H1 (cell line): Measurements from ENCODE around the gene TBP. TPM values are rescaled to one million over a fixed set of nuclear protein-coding genes. Genes with fewer than 3 reads are reported as not detected.

Source experiments
- NRF1 ChIP-seq: IDR thresholded peaks from 2 replicates; pipeline ENCODE4 v1.6.1; 2011; ENCODE audit warnings: mild to moderate bottlenecking, low read depth, low read length, improper control_type of control experiment
- RAD21 ChIP-seq, 2 experiments: IDR thresholded peaks in 1 of 2; conservative IDR thresholded peaks in 1 of 2; 2 replicates each; pipeline ENCODE4 v1.6.1; 2011; ENCODE audit warnings: low read depth in 2 of 2, low read length in 2 of 2, improper control_type of control experiment in 1 of 2, inconsistent platforms in 1 of 2, mild to moderate bottlenecking in 1 of 2, moderate library complexity in 1 of 2
- polyA plus RNA-seq, 7 experiments: library from polyadenylated mRNA; depleted of rRNA in 3 of 7; stranded (reverse) in 5 of 7; unstranded in 2 of 7; fragments of >200 nt in 5 of 7; fragments of 200-250 nt in 2 of 7; gene quantifications; 1 replicate in 5 of 7; 2 replicates in 1 of 7; 4 replicates in 1 of 7; pipeline versions ENCODE4 v1.2.1 to v1.2.3, GENCODE V29; 2011 to 2013; ENCODE audit warnings: missing spikeins in 2 of 7, mixed read lengths in 2 of 7
- total RNA-seq: library from RNA; stranded (reverse); fragmentation: NEBNext Ultra II Directional; extraction: Animal tissue kit (Norgen Biotek cat#: 25700); gene quantifications from 2 replicates; pipeline ENCODE4 v1.2.1, GENCODE V29; 2021
- TF ChIP-seq, protein P1 (sequence below): IDR thresholded peaks from 2 replicates; pipeline ENCODE4 v1.6.1; 2011; ENCODE audit warnings: low read depth, mild to moderate bottlenecking, low read length; ENCODE audit not compliant: insufficient read depth
- TF ChIP-seq, protein P2 (sequence below): IDR thresholded peaks from 2 replicates; pipeline ENCODE4 v1.6.1; 2011; ENCODE audit warnings: low read length, improper control_type of control experiment
- TF ChIP-seq, protein P3 (sequence below): IDR thresholded peaks from 2 replicates; pipeline ENCODE4 v1.6.1; 2012; ENCODE audit warnings: low read length, inconsistent platforms

The TBP gene
- total and polyA plus RNA-seq, 2 of the 8 experiments (the other 6 are each of a cell fraction or from before 2014, with no cell fraction given) = 17.2 to 20.9 TPM

DNA sequence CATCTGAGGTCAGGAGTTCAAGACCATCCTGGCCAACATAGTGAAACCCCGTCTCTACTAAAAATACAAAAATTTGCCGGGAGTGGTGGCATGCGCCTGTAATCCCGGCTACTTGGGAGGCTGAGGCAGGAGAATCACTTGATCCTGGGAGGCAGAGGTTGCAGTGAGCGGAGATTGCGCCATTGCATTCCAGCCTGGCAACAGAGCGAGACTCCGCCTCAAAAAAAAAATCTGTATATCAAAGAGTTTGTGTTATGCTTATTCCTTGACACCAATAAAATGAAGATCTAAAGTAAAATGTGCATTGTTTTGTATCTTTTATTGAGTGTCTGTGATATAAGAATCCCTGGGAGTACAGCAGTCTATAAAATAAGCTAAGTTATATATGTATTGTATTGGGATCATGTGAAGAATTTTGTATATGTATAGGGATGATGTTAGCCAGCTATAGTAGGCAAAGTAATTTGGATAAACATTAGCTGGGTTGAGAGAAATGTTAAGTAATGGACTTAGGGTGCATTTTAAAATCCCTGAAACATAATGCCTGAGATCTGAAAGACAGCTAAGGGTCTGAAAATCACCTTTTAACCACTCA, 10.9 kb downstream of the TBP start (continued):
- TF ChIP-seq, protein P1, sequence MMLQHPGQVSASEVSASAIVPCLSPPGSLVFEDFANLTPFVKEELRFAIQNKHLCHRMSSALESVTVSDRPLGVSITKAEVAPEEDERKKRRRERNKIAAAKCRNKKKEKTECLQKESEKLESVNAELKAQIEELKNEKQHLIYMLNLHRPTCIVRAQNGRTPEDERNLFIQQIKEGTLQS = no peak
- TF ChIP-seq NRF1 = no peak
- TF ChIP-seq RAD21 (IDR thresholded peaks at IDR 0.05 in 1 of 2, conservative IDR thresholded peaks at IDR 0.05 in 1 of 2; ENCODE audit: low read depth in 2 of 2, low read length in 2 of 2) = no peak
- TF ChIP-seq, protein P2, sequence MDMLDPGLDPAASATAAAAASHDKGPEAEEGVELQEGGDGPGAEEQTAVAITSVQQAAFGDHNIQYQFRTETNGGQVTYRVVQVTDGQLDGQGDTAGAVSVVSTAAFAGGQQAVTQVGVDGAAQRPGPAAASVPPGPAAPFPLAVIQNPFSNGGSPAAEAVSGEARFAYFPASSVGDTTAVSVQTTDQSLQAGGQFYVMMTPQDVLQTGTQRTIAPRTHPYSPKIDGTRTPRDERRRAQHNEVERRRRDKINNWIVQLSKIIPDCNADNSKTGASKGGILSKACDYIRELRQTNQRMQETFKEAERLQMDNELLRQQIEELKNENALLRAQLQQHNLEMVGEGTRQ = no peak
- TF ChIP-seq, protein P3, sequence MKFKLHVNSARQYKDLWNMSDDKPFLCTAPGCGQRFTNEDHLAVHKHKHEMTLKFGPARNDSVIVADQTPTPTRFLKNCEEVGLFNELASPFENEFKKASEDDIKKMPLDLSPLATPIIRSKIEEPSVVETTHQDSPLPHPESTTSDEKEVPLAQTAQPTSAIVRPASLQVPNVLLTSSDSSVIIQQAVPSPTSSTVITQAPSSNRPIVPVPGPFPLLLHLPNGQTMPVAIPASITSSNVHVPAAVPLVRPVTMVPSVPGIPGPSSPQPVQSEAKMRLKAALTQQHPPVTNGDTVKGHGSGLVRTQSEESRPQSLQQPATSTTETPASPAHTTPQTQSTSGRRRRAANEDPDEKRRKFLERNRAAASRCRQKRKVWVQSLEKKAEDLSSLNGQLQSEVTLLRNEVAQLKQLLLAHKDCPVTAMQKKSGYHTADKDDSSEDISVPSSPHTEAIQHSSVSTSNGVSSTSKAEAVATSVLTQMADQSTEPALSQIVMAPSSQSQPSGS = no peak
